Measurements from ENCODE around the gene CD70. TPM values are rescaled to one million over a fixed set of nuclear protein-coding genes. Genes with fewer than 3 reads are reported as not detected.
A peak's percentile ranks its signal among the peaks of the same experiment; 100 is the strongest.
"Not testable (repeated sequence)": the region's sequence is repeated elsewhere in the genome, so short reads cannot be mapped to it uniquely, and the experiment has no call there.

The CD70 gene
- total RNA-seq, 1 donor from 2014 or later: not detected

- no peak for TF ChIP-seq CTCF (IDR thresholded peaks at IDR 0.05; ENCODE audit: unreplicated experiment)
- no peak overlapping the region for H3K4me3 Mint-ChIP-seq (ENCODE audit: low read depth)
- no peaks in the 10 kb centered on the region for H3K4me1 Mint-ChIP-seq (ENCODE audit: low read depth)
- H3K27ac Mint-ChIP-seq: no peak overlapping the region
- H3K36me3 Mint-ChIP-seq (ENCODE audit: insufficient read depth): peaks cover 2% of the 10 kb centered on the region
- peaks cover 8% of the 10 kb centered on the region for H3K9me3 Mint-ChIP-seq (ENCODE audit: low read depth)
- DNase-seq (ENCODE audit: low spot score, unreplicated experiment): no peak
- H3K27me3 Mint-ChIP-seq: peaks cover 17% of the 10 kb centered on the region
Observed at GRCh38 chr19:6599866-6600454, 9.0 kb upstream of the CD70 start.

- peaks cover 26% of the 10 kb centered on the region for H3K27me3 Mint-ChIP-seq
- not testable (repeated sequence) for H3K36me3 Mint-ChIP-seq (ENCODE audit: insufficient read depth); H3K4me1 Mint-ChIP-seq (ENCODE audit: low read depth); H3K9me3 Mint-ChIP-seq (ENCODE audit: low read depth); H3K4me3 Mint-ChIP-seq (ENCODE audit: low read depth); DNase-seq (ENCODE audit: low spot score, unreplicated experiment); H3K27ac Mint-ChIP-seq
Observed at GRCh38 chr19:6598254-6598892, 7.4 kb upstream of the CD70 start.

- H3K4me1 Mint-ChIP-seq (ENCODE audit: low read depth); H3K36me3 Mint-ChIP-seq (ENCODE audit: insufficient read depth); H3K4me3 Mint-ChIP-seq (ENCODE audit: low read depth); H3K27ac Mint-ChIP-seq; DNase-seq (ENCODE audit: low spot score, unreplicated experiment); H3K9me3 Mint-ChIP-seq (ENCODE audit: low read depth): not testable (repeated sequence)
- peaks cover 29% of the 10 kb centered on the region for H3K27me3 Mint-ChIP-seq
Observed at GRCh38 chr19:6597471-6598253, 6.7 kb upstream of the CD70 start.

- DNase-seq (ENCODE audit: low spot score, unreplicated experiment): no peak
- H3K4me3 Mint-ChIP-seq (ENCODE audit: low read depth): no peak overlapping the region
- no peak for TF ChIP-seq CTCF (IDR thresholded peaks at IDR 0.05; ENCODE audit: unreplicated experiment)
- H3K9me3 Mint-ChIP-seq (ENCODE audit: low read depth): peaks cover 8% of the 10 kb centered on the region
- H3K27ac Mint-ChIP-seq: no peak overlapping the region
- peaks cover 37% of the 10 kb centered on the region for H3K27me3 Mint-ChIP-seq
- H3K36me3 Mint-ChIP-seq (ENCODE audit: insufficient read depth): peaks cover 2% of the 10 kb centered on the region
- no peaks in the 10 kb centered on the region for H3K4me1 Mint-ChIP-seq (ENCODE audit: low read depth)
Observed at GRCh38 chr19:6596621-6597020, 5.7 kb upstream of the CD70 start.

DNA sequence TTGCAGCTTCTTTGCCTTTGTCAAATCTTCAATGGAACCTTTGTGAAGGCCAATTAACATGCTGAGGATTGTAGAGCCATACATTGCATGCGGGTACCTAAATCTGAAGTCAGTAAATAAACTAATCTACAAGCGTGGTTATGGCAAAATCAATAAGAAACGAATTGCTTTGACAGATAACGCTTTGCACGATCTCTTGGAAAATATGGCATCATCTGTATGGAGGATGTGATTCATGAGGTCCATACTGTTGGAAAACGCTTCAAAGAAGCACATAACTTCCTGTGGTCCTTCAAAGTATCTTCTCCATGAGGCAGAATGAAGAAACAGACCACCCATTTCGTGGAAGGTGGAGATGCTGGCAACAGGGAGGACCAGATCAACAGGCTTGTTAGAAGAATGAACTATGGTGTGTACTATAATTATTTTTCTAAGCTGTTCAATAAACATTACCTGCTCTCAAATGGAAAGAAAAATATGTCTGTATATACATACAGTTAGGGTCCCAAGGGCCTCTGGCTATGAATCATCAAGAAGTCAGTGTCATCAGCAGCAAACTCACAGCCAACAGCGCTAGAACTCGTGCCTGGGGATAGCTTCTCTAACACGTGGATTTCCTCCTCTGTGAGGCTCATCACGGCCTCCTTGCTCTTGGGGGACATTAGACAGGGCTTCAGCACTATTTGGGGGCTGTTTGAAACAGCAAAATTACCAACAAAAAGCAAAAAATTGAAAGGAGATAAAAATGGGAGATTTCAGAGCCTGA is 2.9 kb upstream of the CD70 start:
- TF ChIP-seq CTCF (IDR thresholded peaks at IDR 0.05; ENCODE audit: unreplicated experiment): no peak
- Mint-ChIP-seq H3K36me3 (ENCODE audit: insufficient read depth) (peaks cover 2% of the 10 kb centered on the region), H3K9me3 (ENCODE audit: low read depth) (peaks cover 8% of the 10 kb centered on the region), H3K4me3 (ENCODE audit: low read depth) (no peak overlapping the region), H3K27me3 (peaks cover 58% of the 10 kb centered on the region), H3K4me1 (ENCODE audit: low read depth) (no peaks in the 10 kb centered on the region), H3K27ac (no peak overlapping the region)
- DNase-seq (ENCODE audit: low spot score, unreplicated experiment): no peak

DNA sequence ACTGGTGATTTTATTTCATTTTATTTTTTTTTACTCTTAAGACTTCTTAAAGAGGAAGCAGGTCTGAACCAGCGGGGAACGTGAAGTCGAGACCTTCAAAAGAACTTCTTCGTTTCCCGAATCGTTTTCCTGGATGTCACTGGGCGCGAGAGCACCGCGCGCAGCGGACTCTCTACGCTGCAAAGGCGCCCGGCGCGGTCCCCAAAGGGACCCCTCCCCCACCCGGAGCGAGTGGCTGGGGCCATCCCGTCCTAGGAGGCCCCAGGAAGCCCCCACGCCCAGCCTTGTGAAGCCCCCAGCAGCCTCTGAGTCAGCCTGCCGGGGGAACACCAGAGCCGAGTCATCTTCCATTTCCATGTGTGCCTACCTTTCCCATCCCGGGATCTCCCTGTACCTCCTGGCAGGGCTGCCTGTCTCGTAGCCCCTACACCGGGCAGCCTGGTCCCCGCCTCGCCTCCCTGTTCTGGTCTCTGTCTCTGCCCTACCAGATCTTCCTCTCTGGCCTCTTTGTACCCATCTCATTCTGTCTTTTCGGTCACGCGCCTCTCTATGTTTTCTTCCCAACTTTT is 608 bp downstream of the CD70 start:
- peaks cover 5% of the 10 kb centered on the region for H3K4me1 Mint-ChIP-seq (ENCODE audit: low read depth)
- no peak overlapping the region for H3K27ac Mint-ChIP-seq
- TF ChIP-seq CTCF (IDR thresholded peaks at IDR 0.05; ENCODE audit: unreplicated experiment): no peak
- peak overlapping the region; percentile 7 for H3K4me3 Mint-ChIP-seq (ENCODE audit: low read depth)
- H3K36me3 Mint-ChIP-seq (ENCODE audit: insufficient read depth): no peaks in the 10 kb centered on the region
- peaks cover 82% of the 10 kb centered on the region for H3K27me3 Mint-ChIP-seq
- DNase-seq (ENCODE audit: low spot score, unreplicated experiment): no peak
- H3K9me3 Mint-ChIP-seq (ENCODE audit: low read depth): no peaks in the 10 kb centered on the region

Data from progenitor cell of endocrine pancreas (in vitro differentiated cells).